ENCODE data around the gene PRRX2.

The PRRX2 gene

DNA sequence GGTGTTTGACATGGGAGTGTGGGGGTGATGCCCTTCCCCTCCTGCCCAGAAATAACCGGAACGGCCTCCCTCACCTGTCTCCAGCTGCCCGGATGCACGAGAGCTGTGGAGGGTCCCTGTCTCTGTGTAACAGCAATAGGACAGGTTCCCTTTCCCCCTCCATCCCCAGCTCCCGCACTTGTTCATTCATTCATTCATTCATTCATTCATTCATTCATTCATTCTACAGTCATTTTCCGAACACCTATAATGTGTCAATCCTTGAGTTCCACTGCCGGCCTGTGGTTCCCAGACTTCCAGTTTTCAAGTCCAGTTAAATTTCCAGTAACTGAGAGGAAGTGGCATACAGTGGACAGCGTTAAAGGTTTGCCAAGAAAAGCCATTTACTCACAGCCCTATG lies 7.3 kb downstream of the PRRX2 start:
- DNase-seq (ENCODE audit: extremely low read depth, low read depth), result no peak
- no peak for TF ChIP-seq CTCF (IDR thresholded peaks at IDR 0.05; ENCODE audit: low read depth, low read length)

- no peak for DNase-seq (ENCODE audit: extremely low read depth, low read depth)
- TF ChIP-seq CTCF (IDR thresholded peaks at IDR 0.05; ENCODE audit: low read depth, low read length), result no peak
Observed at GRCh38 chr9:129673602-129674001, 8.2 kb downstream of the PRRX2 start.

GRCh38 chr9:129674229-129674628 lies 8.8 kb downstream of the PRRX2 start:
- no peak for DNase-seq (ENCODE audit: extremely low read depth, low read depth)
- no peak for TF ChIP-seq CTCF (IDR thresholded peaks at IDR 0.05; ENCODE audit: low read depth, low read length)

DNA sequence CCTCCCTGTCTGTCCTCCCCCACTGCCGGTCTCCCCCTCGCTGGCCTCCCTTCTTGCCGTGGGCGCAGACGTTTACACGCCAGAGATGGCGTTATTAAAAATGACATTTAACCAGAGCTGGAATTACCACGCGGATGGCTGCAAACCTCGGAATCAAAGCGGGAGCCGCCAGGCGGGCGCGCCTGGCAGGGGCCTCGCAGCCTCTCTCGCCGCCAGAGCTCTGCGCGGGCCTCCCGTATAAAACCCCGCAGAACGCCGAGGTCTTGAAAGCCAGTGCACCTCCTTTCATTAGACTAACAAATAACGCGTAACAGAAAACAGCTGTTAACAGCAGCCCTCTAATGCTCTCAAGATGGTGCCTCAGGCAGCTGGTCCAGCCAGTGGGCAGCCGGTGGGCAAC lies 10.2 kb downstream of the PRRX2 start:
- DNase-seq (ENCODE audit: extremely low read depth, low read depth), result no peak
- TF ChIP-seq CTCF (IDR thresholded peaks at IDR 0.05; ENCODE audit: low read depth, low read length), result no peak

GRCh38 chr9:129676287-129676686 lies 10.8 kb downstream of the PRRX2 start:
- no peak for DNase-seq (ENCODE audit: extremely low read depth, low read depth)
- no peak for TF ChIP-seq CTCF (IDR thresholded peaks at IDR 0.05; ENCODE audit: low read depth, low read length)

DNA sequence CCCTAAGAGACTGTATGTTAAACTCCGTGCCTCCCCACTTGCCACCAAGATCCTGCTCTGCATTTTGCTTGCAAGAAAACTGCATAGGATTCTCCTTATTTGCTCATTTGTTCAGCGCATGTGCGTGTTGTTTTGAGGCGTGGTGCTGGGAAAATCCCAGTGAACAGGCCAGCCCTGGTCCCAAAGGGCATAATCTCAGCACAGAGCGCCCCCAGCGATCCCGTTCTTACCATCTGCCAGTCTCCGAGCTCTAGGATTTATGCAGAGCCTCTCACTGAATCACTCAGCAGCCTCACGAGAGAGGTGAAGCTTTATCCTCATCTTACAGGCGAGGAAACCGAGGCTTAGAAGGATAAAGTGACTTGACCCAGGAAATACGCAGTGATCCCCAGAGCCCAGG lies 11.5 kb downstream of the PRRX2 start:
- peak; percentile 47 for TF ChIP-seq CTCF (IDR thresholded peaks at IDR 0.05; ENCODE audit: low read depth, low read length)
- no peak for DNase-seq (ENCODE audit: extremely low read depth, low read depth)

- TF ChIP-seq CTCF (IDR thresholded peaks at IDR 0.05; ENCODE audit: low read depth, low read length), result no peak
- no peak for DNase-seq (ENCODE audit: extremely low read depth, low read depth)
Observed at GRCh38 chr9:129677456-129677855, 12.0 kb downstream of the PRRX2 start.
